ENCODE measurements around the gene SLC25A10. TPM values are rescaled to one million over a fixed set of nuclear protein-coding genes. Genes with fewer than 3 reads are reported as not detected.

SLC25A10 gene
- total and polyA plus RNA-seq, 2 of the 4 experiments (the other 2 are of a cell fraction): 14.9 to 19.0 TPM

- no peak overlapping the region for H3K4me3 ChIP-seq (ENCODE audit: insufficient read depth, low read depth, low read length)
- H3K23ac ChIP-seq (ENCODE audit: low read depth, low read length): no peak overlapping the region
- no peak overlapping the region for H2AK5ac ChIP-seq (ENCODE audit: low read depth, low read length)
- H3K9ac ChIP-seq (ENCODE audit: low read depth, low read length): no peak overlapping the region
- 88% methylated on average over 13 of the region's 41 CpGs; no CpG with 5 or more reads in 1 of the 2 experiments for WGBS, 2 experiments (ENCODE audit: extremely low coverage in 2 of 2, insufficient read length in 1 of 2)
- no peaks in the 10 kb centered on the region for H3K9me3 ChIP-seq (ENCODE audit: control insufficient read depth, insufficient read depth, low read length)
- H3K36me3 ChIP-seq (ENCODE audit: control insufficient read depth, insufficient read depth, low read length): peaks cover 68% of the 10 kb centered on the region
- no peak overlapping the region for H4K91ac ChIP-seq (ENCODE audit: insufficient read depth, low read depth, low read length)
- H2BK15ac ChIP-seq (ENCODE audit: low read depth, low read length): no peak overlapping the region
- ATAC-seq (ENCODE audit: low read depth): no peak
- H3K27ac ChIP-seq (ENCODE audit: insufficient read depth, low read length): no peak overlapping the region
- H2BK5ac ChIP-seq (ENCODE audit: low read depth, low read length, poor library complexity, severe bottlenecking): no peak overlapping the region
- peaks cover 10% of the 10 kb centered on the region for H3K4me1 ChIP-seq (ENCODE audit: control insufficient read depth, insufficient read depth, low read length)
- no peak overlapping the region for H3K56ac ChIP-seq (ENCODE audit: extremely low read depth, insufficient read depth, low read length)
- no peak overlapping the region for H4K8ac ChIP-seq (ENCODE audit: low read depth in 2 of 2, low read length in 2 of 2)
- in situ Hi-C loops (cut with MboI; ENCODE audit: low sequenced_read_pairs) (no loop called here), dilution Hi-C loops (cut with HindIII; ENCODE audit: low sequenced_read_pairs, unreplicated experiment) (no loop called here), intact Hi-C loops (cut with micrococcal nuclease) (no loop called here)
- H2BK20ac ChIP-seq (ENCODE audit: low read depth, low read length): no peak overlapping the region
- no peak overlapping the region for H4K5ac ChIP-seq (ENCODE audit: low read depth, low read length)
- ChIA-PET POLR2A (ENCODE audit: unreplicated experiment) (no interaction called here), CTCF (no interaction called here)
- H3K9me1 ChIP-seq (ENCODE audit: insufficient read depth, low read length): peaks cover 3% of the 10 kb centered on the region; the same call in 1 of the 2 replicates
- no peak overlapping the region for H2BK120ac ChIP-seq (ENCODE audit: low read depth, low read length)
- H2AK9ac ChIP-seq (replicated peaks; ENCODE audit: low read depth, low read length, poor library complexity): no peak overlapping the region
- no TSS peak for BruUV-seq (replicated peaks)
- H3K4ac ChIP-seq (ENCODE audit: low read depth, low read length): no peak overlapping the region
- peaks cover 17 to 63% of the 10 kb centered on the region in 2 experiments for H3K79me1 ChIP-seq (ENCODE audit: low read depth in 1 of 2, low read length in 2 of 2)
- H2AFZ ChIP-seq (replicated peaks; ENCODE audit: low read length, poor library complexity): peak overlapping the region; percentile 32
- H3K4me2 ChIP-seq (ENCODE audit: low read depth, low read length): no peak overlapping the region
- no peak overlapping the region for H3K14ac ChIP-seq (replicated peaks; ENCODE audit: low read depth, low read length)
- H4K20me1 ChIP-seq (ENCODE audit: insufficient read depth, low read length): peaks cover 86% of the 10 kb centered on the region
- DNase-seq: no peak
- no peak overlapping the region for H3K18ac ChIP-seq (ENCODE audit: low read depth, low read length)
- TF ChIP-seq USF2 (IDR thresholded peaks at IDR 0.05; ENCODE audit: low read depth, low read length) (no peak), MAZ (IDR thresholded peaks at IDR 0.05; ENCODE audit: borderline replicate concordance, low read depth, low read length) (no peak), RCOR1 (IDR thresholded peaks at IDR 0.05; ENCODE audit: insufficient replicate concordance, low read length) (no peak), ELK1 (IDR thresholded peaks at IDR 0.05; ENCODE audit: borderline replicate concordance, low read depth, low read length) (no peak), RAD21 (IDR thresholded peaks at IDR 0.05; ENCODE audit: low read length) (no peak), NFE2L2 (IDR thresholded peaks at IDR 0.05; ENCODE audit: low read depth, low read length) (no peak), CTCF (conservative IDR thresholded peaks at IDR 0.05; ENCODE audit: low read depth, low read length) (no peak)
- H3K27me3 ChIP-seq (ENCODE audit: control insufficient read depth, insufficient read depth, low read length): no peaks in the 10 kb centered on the region
Observed at GRCh38 chr17:81687770-81688541, 24.1 kb upstream of the SLC25A10 start.

Data from IMR-90 (cell line).